HG03460 (cell line): ENCODE measurements around the gene GUCD1.
"Not testable (repeated sequence)": the region's sequence is repeated elsewhere in the genome, so short reads cannot be mapped to it uniquely, and the experiment has no call there.

ENCODE experiments used
- ATAC-seq: cut with Tn5 transposase; IDR thresholded peaks from one replicate; pipeline ENCODE4 v1.9.1; 2021; ENCODE audit not compliant: unreplicated experiment

The GUCD1 gene

GRCh38 chr22:24565077-24565476 lies 10.1 kb upstream of the GUCD1 start:
- no peak for ATAC-seq

GRCh38 chr22:24564376-24565058 lies 9.6 kb upstream of the GUCD1 start:
- no peak for ATAC-seq

DNA sequence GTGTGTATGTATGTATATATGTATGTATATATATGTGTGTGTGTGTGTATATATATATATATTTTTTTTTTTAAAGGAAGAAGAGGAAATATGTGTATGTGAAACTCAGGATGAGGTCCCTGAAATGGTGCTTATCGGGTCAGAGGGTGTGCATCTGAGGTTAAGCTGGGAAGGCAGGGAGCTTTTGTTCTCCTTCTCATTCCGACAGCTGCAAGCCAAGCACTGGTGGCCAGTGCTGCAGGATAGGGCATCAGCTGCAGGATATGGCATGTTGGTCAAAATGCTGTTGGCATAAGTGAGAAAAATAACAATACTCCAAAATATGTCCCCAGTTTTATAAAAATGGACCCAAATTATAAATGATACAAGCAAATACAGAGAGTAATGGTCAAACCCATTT lies 8.3 kb upstream of the GUCD1 start:
- ATAC-seq, result no peak

DNA sequence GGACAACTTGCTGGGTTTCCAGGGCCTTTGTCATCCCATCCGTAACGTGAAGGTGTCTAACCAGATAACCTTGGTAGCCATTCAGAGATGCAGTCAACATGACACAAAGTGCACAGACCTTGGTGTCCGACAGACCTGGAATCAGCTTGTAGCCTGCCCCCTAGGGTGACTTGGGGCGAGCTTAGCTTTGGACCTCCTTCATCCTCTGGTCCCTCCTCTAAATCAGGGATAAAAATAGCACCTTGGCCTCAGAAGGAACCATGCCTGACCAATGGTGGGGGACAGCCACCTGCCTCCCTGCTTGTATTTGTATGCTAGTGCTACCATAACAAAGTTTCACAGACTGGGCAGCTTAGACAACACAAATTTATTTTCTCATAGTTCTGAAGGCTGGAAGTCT lies 4.5 kb upstream of the GUCD1 start:
- ATAC-seq, result no peak

DNA sequence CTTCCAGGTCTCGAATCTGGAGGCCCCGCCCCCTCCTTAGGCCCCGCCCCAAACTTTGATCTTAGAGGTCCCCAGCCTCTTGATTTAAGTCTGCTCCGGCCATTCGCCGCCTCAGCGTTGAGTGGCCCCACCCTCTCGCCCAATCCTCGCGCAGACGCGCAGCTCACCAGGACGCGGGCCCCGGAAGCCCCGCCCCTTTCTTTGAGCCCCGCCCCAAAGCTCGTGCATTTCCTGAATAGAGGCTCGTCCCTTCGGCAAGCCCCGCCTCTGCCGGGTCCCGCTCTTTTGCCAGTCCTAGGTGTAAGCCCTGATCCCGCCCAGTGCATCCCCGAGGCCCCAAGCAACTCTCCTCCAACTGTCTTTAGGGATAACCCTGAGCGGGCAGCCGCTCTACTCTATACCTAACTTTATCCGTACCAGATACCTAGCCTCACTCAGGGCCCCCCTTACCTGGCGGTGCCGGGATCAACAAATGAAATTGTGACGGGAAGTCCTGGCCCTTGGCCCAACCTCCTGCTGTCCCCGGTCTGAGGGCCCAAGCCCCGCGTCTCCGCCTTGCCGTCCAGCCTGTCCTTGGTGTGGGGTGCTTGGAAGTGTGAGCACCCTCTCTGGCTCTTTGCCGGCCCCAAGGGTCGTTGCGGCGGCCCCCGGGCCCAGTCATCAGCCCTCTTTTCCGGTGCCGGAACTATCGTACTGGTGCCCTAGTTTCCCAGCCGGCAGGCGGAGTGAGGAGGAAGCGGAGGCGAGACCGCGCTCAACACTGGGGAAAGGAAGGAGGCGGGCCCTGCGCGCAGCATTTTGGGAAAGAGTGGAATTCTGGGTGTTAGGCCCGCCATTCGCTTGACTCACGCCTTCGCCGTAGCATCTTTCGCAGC lies 464 bp upstream of the GUCD1 start, which contains the start of gene SNRPD3:
SNRPD3 (plus strand) TSS at position 835 of the 875 bp plus-strand sequence. CDS start 1,676 bp downstream, outside the sequence.
- ATAC-seq, result peak; percentile 73

- no peak for ATAC-seq
These were observed 1.2 kb downstream of the GUCD1 start for GRCh38 chr22:24553597-24554312.

- not testable (repeated sequence) for ATAC-seq
These were observed 2.2 kb downstream of the GUCD1 start for GRCh38 chr22:24552503-24553286.

DNA sequence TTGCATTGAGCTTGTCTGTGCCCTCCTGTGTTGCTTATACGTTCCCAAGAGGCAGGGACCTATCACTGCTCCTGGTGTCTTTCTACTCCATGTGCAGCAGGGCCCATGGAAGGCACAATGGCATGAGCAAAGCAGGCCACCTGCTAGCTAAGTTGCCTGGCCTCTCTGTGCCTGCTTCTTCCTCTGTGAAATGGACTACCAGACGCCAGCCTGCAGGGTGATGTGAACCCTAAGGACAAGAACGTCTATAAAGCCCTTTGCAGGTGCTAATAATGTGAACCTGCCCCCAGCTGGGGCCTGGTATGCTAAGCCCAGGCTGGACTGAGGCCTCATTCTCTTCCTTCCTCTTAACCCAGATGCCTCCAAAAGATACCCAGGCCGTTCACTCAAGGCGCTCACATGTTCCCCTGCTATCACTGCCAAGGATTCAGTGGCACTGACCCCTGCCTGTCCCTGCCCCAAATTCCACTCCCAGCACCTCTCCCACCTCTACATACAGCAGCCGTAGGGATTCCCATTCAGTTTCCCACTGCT lies 4.0 kb downstream of the GUCD1 start:
- no peak for ATAC-seq

GRCh38 chr22:24550028-24550901 lies 4.7 kb downstream of the GUCD1 start:
- no peak for ATAC-seq

GRCh38 chr22:24548812-24549211 lies 6.1 kb downstream of the GUCD1 start:
- ATAC-seq, result no peak

DNA sequence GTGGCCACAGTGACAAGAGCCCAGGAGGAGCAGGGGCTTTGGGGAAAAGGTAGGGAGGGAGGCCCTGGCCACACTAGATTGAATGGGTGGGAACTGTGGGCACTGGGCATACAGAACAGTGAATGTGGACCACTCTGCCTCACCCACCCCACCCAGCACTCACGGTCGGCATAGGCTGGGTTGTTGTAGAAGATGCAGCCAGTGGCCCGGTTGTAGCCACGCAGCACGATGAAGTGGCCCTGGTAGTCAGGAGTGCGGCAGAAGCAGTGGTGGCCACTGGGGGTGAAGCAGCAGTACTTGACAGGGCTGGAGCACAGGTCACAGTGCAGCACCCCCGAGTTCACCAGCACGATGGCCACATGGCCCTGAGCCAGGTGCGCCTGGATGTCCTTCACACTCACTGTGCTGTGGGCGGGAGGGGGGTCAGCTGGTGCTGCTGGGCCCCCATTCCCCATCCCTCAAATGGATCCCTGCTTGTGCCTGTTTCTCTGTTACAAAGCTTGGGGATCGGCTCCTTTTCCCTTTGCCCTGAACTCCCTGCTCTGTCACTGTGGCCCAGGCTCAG lies 11.2 kb downstream of the GUCD1 start:
- ATAC-seq, result no peak

- ATAC-seq, result no peak
These were observed 11.7 kb downstream of the GUCD1 start for GRCh38 chr22:24543185-24543601.

GRCh38 chr22:24542641-24543040 lies 12.3 kb downstream of the GUCD1 start:
- no peak for ATAC-seq

DNA sequence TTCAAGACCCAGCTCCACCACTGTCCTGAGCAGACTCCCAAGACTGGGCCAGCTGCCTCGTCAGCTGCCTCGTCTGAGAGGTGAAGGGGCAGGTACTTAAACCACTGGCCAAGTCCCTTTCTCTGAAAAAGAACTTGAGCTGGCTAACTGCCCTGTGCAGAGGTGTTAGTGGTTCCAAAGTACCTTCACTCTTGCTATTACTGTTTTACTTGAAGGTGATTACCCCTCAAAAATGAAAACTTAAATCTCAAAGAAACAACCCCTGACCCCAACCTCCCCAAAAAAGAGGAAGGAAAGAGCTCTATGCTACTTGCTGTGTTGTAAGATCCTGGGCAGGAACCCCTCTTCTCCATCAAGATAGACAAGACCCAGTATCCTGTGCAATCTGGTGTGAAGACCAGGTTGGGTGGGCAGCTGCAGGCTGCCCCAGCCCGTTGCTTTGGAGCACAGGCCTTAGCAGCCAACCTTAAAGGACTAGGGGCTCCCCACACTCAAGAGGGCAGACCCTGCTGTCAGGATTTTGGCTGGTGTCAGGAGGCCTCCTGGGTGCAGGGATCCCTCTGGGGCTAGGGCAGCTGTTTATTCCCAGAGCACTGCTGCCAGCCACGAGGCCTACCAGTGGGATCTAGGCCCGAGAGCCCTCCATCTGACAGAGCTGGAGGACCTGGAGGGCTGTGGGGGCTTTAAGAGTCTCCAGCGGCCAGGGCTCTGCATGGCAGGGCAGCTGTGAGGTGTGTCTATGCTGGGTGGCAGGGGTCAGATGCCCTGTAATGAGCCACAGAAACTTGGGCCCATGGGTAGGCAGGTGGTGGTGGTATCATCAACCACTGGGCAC lies 13.0 kb downstream of the GUCD1 start:
- ATAC-seq, result no peak

DNA sequence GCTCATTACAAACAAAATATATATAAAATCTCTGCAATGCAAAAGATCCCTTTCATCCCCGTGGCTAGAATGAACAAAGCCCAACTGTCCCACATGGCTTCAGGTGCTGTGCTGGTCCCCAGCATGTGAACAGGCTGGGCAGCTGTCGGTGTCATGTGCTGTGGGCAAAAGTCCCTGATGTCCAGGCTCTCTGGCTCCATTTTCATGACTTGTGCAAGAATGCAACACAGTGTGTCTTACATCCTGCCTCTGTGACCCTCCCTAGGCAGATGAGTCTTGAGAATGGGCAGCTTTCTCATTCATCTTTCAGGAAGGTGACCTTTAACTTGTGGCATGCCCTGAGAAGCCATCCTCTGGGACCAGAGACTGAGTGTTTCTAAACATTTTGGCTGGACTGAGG lies 14.5 kb downstream of the GUCD1 start:
- no peak for ATAC-seq

DNA sequence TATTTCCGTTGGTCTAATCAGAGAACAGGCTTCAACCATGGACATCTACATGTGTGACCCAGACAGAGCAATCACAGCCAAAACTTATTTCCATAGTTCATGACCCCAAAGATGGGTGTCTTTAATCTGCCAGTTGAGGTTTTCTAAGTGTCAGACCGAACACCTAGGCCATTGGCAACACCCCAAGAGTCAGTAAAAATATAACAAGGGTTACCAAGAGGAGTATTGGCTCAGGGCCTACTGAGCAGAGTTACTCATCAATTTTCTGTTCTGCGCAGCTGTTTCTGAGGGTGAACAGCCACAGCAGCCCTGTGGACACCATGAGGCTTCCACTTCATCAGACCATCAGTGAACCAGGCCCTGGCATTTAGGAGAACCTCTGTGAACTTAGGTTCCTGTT lies 18.8 kb downstream of the GUCD1 start:
- no peak for ATAC-seq

GRCh38 chr22:24535348-24535747 lies 19.6 kb downstream of the GUCD1 start:
- ATAC-seq, result no peak

- no peak for ATAC-seq
These were observed 22.9 kb downstream of the GUCD1 start for GRCh38 chr22:24532075-24532474.
